KBM-7 (cell line): ENCODE results near the gene PITX3.

Experiments used
- DNase-seq: peaks from one replicate; pipeline ENCODE4 v3.0.0-alpha.2; 2015
- in situ Hi-C: fragments of 300-500 bp; cut with MboI; formaldehyde crosslinking; loops from 2 replicates; pipeline ENCODE4 v1.14.3; 2020; ENCODE audit warnings: low sequenced_read_pairs, low pct_unique_long_range_greater_than_20kb, mixed read lengths

Gene PITX3

GRCh38 chr10:102241444-102242117 is at the start of gene PITX3:
PITX3 (minus strand) TSS chr10:102241512; CDS start chr10:102232080, 9,432 bp downstream.
- peak; percentile 91 for DNase-seq
- in situ Hi-C loops, result loop anchor here (25.0 kb wide), 1 partner anchor 246 kb away; no protein-coding TSS in a partner anchor

GRCh38 chr10:102289840-102290239 is 48.5 kb upstream of the PITX3 start:
- DNase-seq, result no peak
- in situ Hi-C loops, result no loop called here

- in situ Hi-C loops, result no loop called here
- no peak for DNase-seq
Observed at GRCh38 chr10:102289356-102289755, 48.0 kb upstream of the PITX3 start.

GRCh38 chr10:102287991-102288390 is 46.7 kb upstream of the PITX3 start:
- in situ Hi-C loops, result no loop called here
- no peak for DNase-seq

GRCh38 chr10:102287538-102287937 is 46.2 kb upstream of the PITX3 start:
- DNase-seq, result no peak
- in situ Hi-C loops, result no loop called here

- DNase-seq, result no peak
- in situ Hi-C loops, result no loop called here
Observed at GRCh38 chr10:102286216-102286615, 44.9 kb upstream of the PITX3 start.

GRCh38 chr10:102285133-102285532 is 43.8 kb upstream of the PITX3 start:
- in situ Hi-C loops, result no loop called here
- DNase-seq, result no peak

- in situ Hi-C loops, result no loop called here
- no peak for DNase-seq
Observed at GRCh38 chr10:102284531-102284930, 43.2 kb upstream of the PITX3 start.

- in situ Hi-C loops, result no loop called here
- no peak for DNase-seq
Observed at GRCh38 chr10:102283890-102284289, 42.6 kb upstream of the PITX3 start.

- DNase-seq, result no peak
- in situ Hi-C loops, result no loop called here
Observed at GRCh38 chr10:102283488-102283887, 42.2 kb upstream of the PITX3 start.

GRCh38 chr10:102281102-102281487 is 39.8 kb upstream of the PITX3 start:
- in situ Hi-C loops, result no loop called here
- DNase-seq, result peak; percentile 49

- DNase-seq, result peak; percentile 49
- in situ Hi-C loops, result no loop called here
Observed at GRCh38 chr10:102280397-102281101, 39.2 kb upstream of the PITX3 start.

GRCh38 chr10:102279104-102279503 is 37.8 kb upstream of the PITX3 start:
- in situ Hi-C loops, result no loop called here
- DNase-seq, result no peak

GRCh38 chr10:102275343-102275742 is 34.0 kb upstream of the PITX3 start:
- in situ Hi-C loops, result no loop called here
- DNase-seq, result no peak

- in situ Hi-C loops, result no loop called here
- no peak for DNase-seq
Observed at GRCh38 chr10:102274062-102274461, 32.8 kb upstream of the PITX3 start.

GRCh38 chr10:102269017-102269416 is 27.7 kb upstream of the PITX3 start:
- in situ Hi-C loops, result no loop called here
- DNase-seq, result no peak

GRCh38 chr10:102268375-102268888 is 27.1 kb upstream of the PITX3 start:
- DNase-seq, result peak; percentile 6
- in situ Hi-C loops, result no loop called here

GRCh38 chr10:102267748-102268147 is 26.4 kb upstream of the PITX3 start:
- DNase-seq, result no peak
- in situ Hi-C loops, result no loop called here

GRCh38 chr10:102266670-102267069 is 25.4 kb upstream of the PITX3 start:
- in situ Hi-C loops, result no loop called here
- no peak for DNase-seq

GRCh38 chr10:102264371-102264770 is 23.1 kb upstream of the PITX3 start:
- in situ Hi-C loops, result no loop called here
- DNase-seq, result no peak
